ENCODE data around the gene C1QTNF4. TPM values are rescaled to one million over a fixed set of nuclear protein-coding genes. Genes with fewer than 3 reads are reported as not detected.
A peak's percentile ranks its signal among the peaks of the same experiment; 100 is the strongest.

The C1QTNF4 gene
- total RNA-seq, 2 experiments from 2014 or later, result 0.14 TPM; not detected in 1

- peaks cover 29% of the 10 kb centered on the region for H3K27me3 Mint-ChIP-seq
- H3K4me1 Mint-ChIP-seq, result peaks cover 4% of the 10 kb centered on the region
- POLR2A ChIA-PET, result interaction anchor here (1.3 kb wide), 1 partner anchor 15 kb away, joined by 3 read pairs; no protein-coding TSS in a partner anchor
- no peak overlapping the region for H3K27ac Mint-ChIP-seq
- intact Hi-C loops (cut with DNase I, micrococcal nuclease), result no loop called here
- H3K9me3 Mint-ChIP-seq (ENCODE audit: low read depth), result no peaks in the 10 kb centered on the region
- ATAC-seq (no peak), DNase-seq (no peak)
- no peak overlapping the region for H3K4me3 Mint-ChIP-seq
- CTCF ChIA-PET, result interaction anchor here (0.8 to 1.4 kb wide), 3 partner anchors 77 to 219 kb away, joined by 3 read pairs; no protein-coding TSS in a partner anchor
- no peaks in the 10 kb centered on the region for H3K36me3 Mint-ChIP-seq (ENCODE audit: low read depth)
These were observed 1.2 kb downstream of the C1QTNF4 start for GRCh38 chr11:47592970-47593369.

- Mint-ChIP-seq H3K27ac (no peak overlapping the region), H3K27me3 (peaks cover 29% of the 10 kb centered on the region), H3K4me3 (no peak overlapping the region), H3K36me3 (ENCODE audit: low read depth) (no peaks in the 10 kb centered on the region), H3K4me1 (peaks cover 4% of the 10 kb centered on the region), H3K9me3 (ENCODE audit: low read depth) (no peaks in the 10 kb centered on the region)
- no peak for ATAC-seq
- ChIA-PET CTCF (interaction anchor here (0.9 to 1.0 kb wide), 2 partner anchors 49 to 76 kb away, joined by 3 read pairs; no protein-coding TSS in a partner anchor), POLR2A (interaction anchor here (1.3 kb wide), 1 partner anchor 14 kb away, joined by 3 read pairs; no protein-coding TSS in a partner anchor)
- DNase-seq, result no peak
- intact Hi-C loops (cut with DNase I, micrococcal nuclease), result no loop called here
These were observed 2.0 kb downstream of the C1QTNF4 start for GRCh38 chr11:47592251-47592650.

GRCh38 chr11:47591764-47592163 lies 2.4 kb downstream of the C1QTNF4 start:
- no peaks in the 10 kb centered on the region for H3K36me3 Mint-ChIP-seq (ENCODE audit: low read depth)
- intact Hi-C loops (cut with DNase I, micrococcal nuclease), result no loop called here
- DNase-seq (no peak), ATAC-seq (peak; percentile 33)
- H3K4me3 Mint-ChIP-seq, result no peak overlapping the region
- no peak overlapping the region for H3K27ac Mint-ChIP-seq
- H3K27me3 Mint-ChIP-seq, result peaks cover 29% of the 10 kb centered on the region
- ChIA-PET POLR2A (no interaction called here), CTCF (interaction anchor here (1.0 kb wide), 1 partner anchor 49 kb away, joined by 3 read pairs; no protein-coding TSS in a partner anchor)
- H3K4me1 Mint-ChIP-seq, result peaks cover 4% of the 10 kb centered on the region
- no peaks in the 10 kb centered on the region for H3K9me3 Mint-ChIP-seq (ENCODE audit: low read depth)

- intact Hi-C loops (cut with DNase I, micrococcal nuclease), result no loop called here
- H3K27me3 Mint-ChIP-seq, result peaks cover 23% of the 10 kb centered on the region
- no peak overlapping the region for H3K27ac Mint-ChIP-seq
- H3K36me3 Mint-ChIP-seq (ENCODE audit: low read depth), result peaks cover 2% of the 10 kb centered on the region
- ATAC-seq (no peak), DNase-seq (no peak)
- CTCF ChIA-PET, result no interaction called here
- POLR2A ChIA-PET, result no interaction called here
- H3K4me3 Mint-ChIP-seq, result no peak overlapping the region
- H3K9me3 Mint-ChIP-seq (ENCODE audit: low read depth), result no peaks in the 10 kb centered on the region
- H3K4me1 Mint-ChIP-seq, result peaks cover 4% of the 10 kb centered on the region
These were observed 4.0 kb downstream of the C1QTNF4 start for GRCh38 chr11:47589977-47590861.

- Mint-ChIP-seq H3K36me3 (ENCODE audit: low read depth) (peaks cover 7% of the 10 kb centered on the region), H3K4me1 (peaks cover 4% of the 10 kb centered on the region), H3K27me3 (peaks cover 20% of the 10 kb centered on the region), H3K27ac (no peak overlapping the region), H3K4me3 (no peak overlapping the region), H3K9me3 (ENCODE audit: low read depth) (no peaks in the 10 kb centered on the region)
- ATAC-seq (no peak), DNase-seq (no peak)
- intact Hi-C loops (cut with DNase I, micrococcal nuclease), result no loop called here
- CTCF ChIA-PET, result no interaction called here
- POLR2A ChIA-PET, result no interaction called here
These were observed 4.6 kb downstream of the C1QTNF4 start for GRCh38 chr11:47589584-47589976.

- no peak overlapping the region for H3K4me3 Mint-ChIP-seq
- no peak overlapping the region for H3K27ac Mint-ChIP-seq
- H3K9me3 Mint-ChIP-seq (ENCODE audit: low read depth), result no peaks in the 10 kb centered on the region
- CTCF ChIA-PET, result no interaction called here
- H3K4me1 Mint-ChIP-seq, result peaks cover 4% of the 10 kb centered on the region
- H3K27me3 Mint-ChIP-seq, result peaks cover 17% of the 10 kb centered on the region
- intact Hi-C loops (cut with DNase I, micrococcal nuclease), result no loop called here
- no peak for DNase-seq
- POLR2A ChIA-PET, result no interaction called here
- no peak for ATAC-seq
- H3K36me3 Mint-ChIP-seq (ENCODE audit: low read depth), result peaks cover 11% of the 10 kb centered on the region
These were observed 5.1 kb downstream of the C1QTNF4 start for GRCh38 chr11:47589118-47589517.

GRCh38 chr11:47587723-47588326 lies 6.4 kb downstream of the C1QTNF4 start:
- Mint-ChIP-seq H3K27ac (no peak overlapping the region), H3K36me3 (ENCODE audit: low read depth) (peaks cover 22% of the 10 kb centered on the region), H3K4me3 (no peak overlapping the region), H3K9me3 (ENCODE audit: low read depth) (no peaks in the 10 kb centered on the region), H3K27me3 (peaks cover 6% of the 10 kb centered on the region), H3K4me1 (no peaks in the 10 kb centered on the region)
- ATAC-seq, result no peak
- CTCF ChIA-PET, result no interaction called here
- POLR2A ChIA-PET, result interaction anchor here (0.6 kb wide), 1 partner anchor 47 kb away, joined by 3 read pairs; no protein-coding TSS in a partner anchor
- no peak for DNase-seq
- intact Hi-C loops (cut with DNase I, micrococcal nuclease), result no loop called here

GRCh38 chr11:47587039-47587716 lies 7.0 kb downstream of the C1QTNF4 start:
- CTCF ChIA-PET, result no interaction called here
- Mint-ChIP-seq H3K27me3 (peaks cover 3% of the 10 kb centered on the region), H3K9me3 (ENCODE audit: low read depth) (no peaks in the 10 kb centered on the region), H3K27ac (no peak overlapping the region), H3K4me3 (no peak overlapping the region), H3K36me3 (ENCODE audit: low read depth) (peaks cover 27% of the 10 kb centered on the region), H3K4me1 (no peaks in the 10 kb centered on the region)
- DNase-seq, result no peak
- POLR2A ChIA-PET, result interaction anchor here (0.6 kb wide), 1 partner anchor 48 kb away, joined by 3 read pairs; no protein-coding TSS in a partner anchor
- ATAC-seq, result no peak
- intact Hi-C loops (cut with DNase I, micrococcal nuclease), result no loop called here

GRCh38 chr11:47586098-47586855 lies 7.9 kb downstream of the C1QTNF4 start, which contains the start of gene FAM180B:
Gene FAM180B, plus strand, starts transcription at chr11:47586678. Its CDS starts 91 bp downstream, at chr11:47586769.
- no peaks in the 10 kb centered on the region for H3K4me1 Mint-ChIP-seq
- ChIA-PET POLR2A (no interaction called here), CTCF (interaction anchor here (1.1 kb wide), 1 partner anchor 33 kb away, joined by 3 read pairs; no protein-coding TSS in a partner anchor)
- no peaks in the 10 kb centered on the region for H3K9me3 Mint-ChIP-seq (ENCODE audit: low read depth)
- H3K27ac Mint-ChIP-seq, result no peak within 1 kb of the TSS
- ATAC-seq (no peak), DNase-seq (no peak)
- peaks cover 31% of the 10 kb centered on the region for H3K36me3 Mint-ChIP-seq (ENCODE audit: low read depth)
- intact Hi-C loops (cut with DNase I, micrococcal nuclease), result no loop called here
- no peaks in the 10 kb centered on the region for H3K27me3 Mint-ChIP-seq
- H3K4me3 Mint-ChIP-seq, result no peak within 1 kb of the TSS

- no peak for DNase-seq
- CTCF ChIA-PET, result no interaction called here
- intact Hi-C loops (cut with DNase I, micrococcal nuclease), result no loop called here
These were observed 10.4 kb downstream of the C1QTNF4 start for GRCh38 chr11:47583844-47584243.

More at GRCh38 chr11:47583844-47584243, 10.4 kb downstream of the C1QTNF4 start:
- no peak for ATAC-seq
- H3K27me3 Mint-ChIP-seq, result no peaks in the 10 kb centered on the region
- H3K36me3 Mint-ChIP-seq (ENCODE audit: low read depth), result peaks cover 39% of the 10 kb centered on the region
- H3K27ac Mint-ChIP-seq, result no peak overlapping the region
- no peak overlapping the region for H3K4me3 Mint-ChIP-seq
- H3K9me3 Mint-ChIP-seq (ENCODE audit: low read depth), result no peaks in the 10 kb centered on the region
- H3K4me1 Mint-ChIP-seq, result peaks cover 15% of the 10 kb centered on the region
- POLR2A ChIA-PET, result no interaction called here

Data from activated CD4-positive, alpha-beta T cell treated with anti-CD3 and anti-CD28 coated beads for 36 hours (primary cell).